ENCODE measurements around the gene GBF1. TPM values are rescaled to one million over a fixed set of nuclear protein-coding genes. Genes with fewer than 3 reads are reported as not detected.

Gene GBF1
- total RNA-seq, 2 donors from 2014 or later, result 53.1 to 59.1 TPM

GRCh38 chr10:102316421-102316820 lies 71.1 kb downstream of the GBF1 start:
- intact Hi-C loops (cut with DNase I), result no loop called here

GRCh38 chr10:102322914-102323313 lies 77.6 kb downstream of the GBF1 start:
- H3K27me3 ChIP-seq (replicated peaks; ENCODE audit: insufficient read depth), result no peaks in the 10 kb centered on the region
- TF ChIP-seq CTCF (IDR thresholded peaks at IDR 0.05) (no peak), POLR2AphosphoS5 (IDR thresholded peaks at IDR 0.05) (no peak), POLR2A (IDR thresholded peaks at IDR 0.05) (no peak)
- H3K27ac ChIP-seq, result no peak overlapping the region
- DNase-seq (ENCODE audit: low spot score), result no peak
- no peak overlapping the region for H3K4me3 ChIP-seq
- no peaks in the 10 kb centered on the region for H3K36me3 ChIP-seq
- 94% methylated on average over 2 of the region's 2 CpGs for WGBS
- no peaks in the 10 kb centered on the region for H3K4me1 ChIP-seq (replicated peaks)
- intact Hi-C loops (cut with DNase I), result no loop called here
- H3K9me3 ChIP-seq, result no peaks in the 10 kb centered on the region

More at GRCh38 chr10:102316421-102316820, 71.1 kb downstream of the GBF1 start:
- no peak for DNase-seq (ENCODE audit: low spot score)
- Histone ChIP-seq H3K4me3 (no peak overlapping the region), H3K4me1 (replicated peaks) (no peaks in the 10 kb centered on the region), H3K27me3 (replicated peaks; ENCODE audit: insufficient read depth) (no peaks in the 10 kb centered on the region), H3K9me3 (no peaks in the 10 kb centered on the region), H3K27ac (no peak overlapping the region), H3K36me3 (no peaks in the 10 kb centered on the region)
- TF ChIP-seq CTCF (IDR thresholded peaks at IDR 0.05), result no peak
- TF ChIP-seq POLR2A (IDR thresholded peaks at IDR 0.05), result no peak
- TF ChIP-seq POLR2AphosphoS5 (IDR thresholded peaks at IDR 0.05), result no peak
- 87% methylated on average over 1 of the region's 1 CpG for WGBS

- no peak for DNase-seq (ENCODE audit: low spot score)
- no peaks in the 10 kb centered on the region for H3K9me3 ChIP-seq
- 75% methylated on average over 3 of the region's 3 CpGs for WGBS
- no peaks in the 10 kb centered on the region for H3K4me1 ChIP-seq (replicated peaks)
- H3K27me3 ChIP-seq (replicated peaks; ENCODE audit: insufficient read depth), result no peaks in the 10 kb centered on the region
- no peak overlapping the region for H3K4me3 ChIP-seq
- no peaks in the 10 kb centered on the region for H3K36me3 ChIP-seq
- TF ChIP-seq POLR2AphosphoS5 (IDR thresholded peaks at IDR 0.05) (no peak), CTCF (IDR thresholded peaks at IDR 0.05) (no peak), POLR2A (IDR thresholded peaks at IDR 0.05) (no peak)
- intact Hi-C loops (cut with DNase I), result no loop called here
- H3K27ac ChIP-seq, result no peak overlapping the region
Observed at GRCh38 chr10:102324061-102324460, 78.7 kb downstream of the GBF1 start.

GRCh38 chr10:102326031-102326430 lies 80.7 kb downstream of the GBF1 start:
- intact Hi-C loops (cut with DNase I), result no loop called here
- no peak overlapping the region for H3K4me3 ChIP-seq
- no peaks in the 10 kb centered on the region for H3K9me3 ChIP-seq
- TF ChIP-seq CTCF (IDR thresholded peaks at IDR 0.05), result no peak
- no peak overlapping the region for H3K27ac ChIP-seq
- WGBS, result 95% methylated on average over 4 of the region's 4 CpGs
- H3K36me3 ChIP-seq, result no peaks in the 10 kb centered on the region
- H3K4me1 ChIP-seq (replicated peaks), result no peaks in the 10 kb centered on the region
- no peak for DNase-seq (ENCODE audit: low spot score)
- no peaks in the 10 kb centered on the region for H3K27me3 ChIP-seq (replicated peaks; ENCODE audit: insufficient read depth)

GRCh38 chr10:102327002-102327401 lies 81.7 kb downstream of the GBF1 start:
- intact Hi-C loops (cut with DNase I), result no loop called here
- TF ChIP-seq POLR2AphosphoS5 (IDR thresholded peaks at IDR 0.05) (no peak), POLR2A (IDR thresholded peaks at IDR 0.05) (no peak)
- Histone ChIP-seq H3K4me1 (replicated peaks) (no peaks in the 10 kb centered on the region), H3K27ac (no peak overlapping the region), H3K4me3 (no peak overlapping the region), H3K9me3 (no peaks in the 10 kb centered on the region), H3K27me3 (replicated peaks; ENCODE audit: insufficient read depth) (no peaks in the 10 kb centered on the region), H3K36me3 (no peaks in the 10 kb centered on the region)
- no peak for DNase-seq (ENCODE audit: low spot score)
- 36% methylated on average over 5 of the region's 5 CpGs for WGBS
